ENCODE results near the gene BRD4. TPM values are rescaled to one million over a fixed set of nuclear protein-coding genes. Genes with fewer than 3 reads are reported as not detected.

Gene BRD4
- total and polyA plus RNA-seq, 2 of the 13 experiments (the other 11 are each of a cell fraction or from before 2014, with no cell fraction given) = 10.5 to 11.4 TPM

GRCh38 chr19:15332311-15332996, at the start of gene BRD4 (continued):
- TF ChIP-seq ZNF646 (CRISPR knock-in tag; IDR thresholded peaks at IDR 0.05) = no peak
- TF ChIP-seq ZNF678 (CRISPR knock-in tag; IDR thresholded peaks at IDR 0.05) = no peak
- no peak for TF ChIP-seq ZNF24 (IDR thresholded peaks at IDR 0.05)
- TF ChIP-seq ZNF460 (CRISPR knock-in tag; IDR thresholded peaks at IDR 0.05; ENCODE audit: borderline replicate concordance) = no peak
- TF ChIP-seq TIGD3 (CRISPR knock-in tag; IDR thresholded peaks at IDR 0.05; ENCODE audit: borderline replicate concordance) = no peak
- TF ChIP-seq CCDC6 (CRISPR knock-in tag; IDR thresholded peaks at IDR 0.05) = peak; percentile 9; the same call in 1 of the 2 replicates
- TF ChIP-seq HNF1B (CRISPR knock-in tag; IDR thresholded peaks at IDR 0.05) = no peak
- no peak for TF ChIP-seq ZNF503 (CRISPR knock-in tag; IDR thresholded peaks at IDR 0.05)
- TF ChIP-seq YEATS2 (CRISPR knock-in tag; IDR thresholded peaks at IDR 0.05; ENCODE audit: borderline replicate concordance) = peak; percentile 43; the same call in 1 of the 2 replicates
- TF ChIP-seq ZBTB49 (CRISPR knock-in tag; IDR thresholded peaks at IDR 0.05; ENCODE audit: borderline replicate concordance) = no peak
- no peak for TF ChIP-seq ZKSCAN8 (CRISPR knock-in tag; IDR thresholded peaks at IDR 0.05; ENCODE audit: borderline replicate concordance)
- no peak for TF ChIP-seq GRHL1 (CRISPR knock-in tag; conservative IDR thresholded peaks at IDR 0.05)
